Mesenchymal stem cell (in vitro differentiated cells and primary cell): Measurements from ENCODE around the gene SCARB1.

Source experiments
- DNase-seq: peaks from one replicate; pipeline ENCODE4 v3.0.0-alpha.2; 2013
- H2AFZ ChIP-seq: one replicate; pipeline ENCODE4 v1.6.1; 2013; ENCODE audit warnings: low read depth, mild to moderate bottlenecking, control low read depth, inconsistent platforms, low read length, moderate library complexity
- H2AK5ac ChIP-seq: 2 replicates; pipeline ENCODE4 v1.6.1; 2013; ENCODE audit warnings: low read length, moderate library complexity, mild to moderate bottlenecking, inconsistent platforms; ENCODE audit not compliant: severe bottlenecking
- H2BK120ac ChIP-seq: one replicate; pipeline ENCODE4 v1.6.1; 2013; ENCODE audit warnings: low read depth, mild to moderate bottlenecking, inconsistent platforms, low read length, moderate library complexity
- H2BK12ac ChIP-seq, 2 experiments: one replicate each; pipeline ENCODE4 v1.6.1; 2013; ENCODE audit warnings: inconsistent platforms in 2 of 2, low read length in 2 of 2, mild to moderate bottlenecking in 2 of 2, moderate library complexity in 2 of 2, control low read depth in 1 of 2
- H2BK15ac ChIP-seq: one replicate; pipeline ENCODE4 v1.6.1; 2013; ENCODE audit warnings: mild to moderate bottlenecking, low read depth, inconsistent platforms; ENCODE audit not compliant: poor library complexity, severe bottlenecking
- H2BK5ac ChIP-seq: 2 replicates; pipeline ENCODE4 v1.6.1; 2013; ENCODE audit warnings: low read depth, mild to moderate bottlenecking, low read length, control low read depth, inconsistent platforms; ENCODE audit not compliant: poor library complexity, severe bottlenecking
- H3K14ac ChIP-seq, 2 experiments: one replicate each; pipeline ENCODE4 v1.6.1; 2013; ENCODE audit warnings: inconsistent platforms in 2 of 2, low read length in 2 of 2, control low read depth in 1 of 2, mild to moderate bottlenecking in 1 of 2, moderate library complexity in 1 of 2
- H3K18ac ChIP-seq, 2 experiments: one replicate each; pipeline ENCODE4 v1.6.1; 2013; ENCODE audit warnings: inconsistent platforms in 2 of 2, low read length in 2 of 2, control low read depth in 1 of 2, low read depth in 1 of 2, mild to moderate bottlenecking in 1 of 2
- H3K23ac ChIP-seq, 2 experiments: one replicate each; pipeline ENCODE4 v1.6.1; 2013; ENCODE audit warnings: inconsistent platforms in 2 of 2, low read length in 2 of 2, mild to moderate bottlenecking in 2 of 2, moderate library complexity in 2 of 2, control low read depth in 1 of 2
- H3K27ac ChIP-seq: 2 replicates; pipeline ENCODE4 v1.5.1; 2013; ENCODE audit warnings: mild to moderate bottlenecking, moderate library complexity, low read length, control low read depth, inconsistent platforms; ENCODE audit not compliant: poor library complexity, severe bottlenecking
- H3K27me3 ChIP-seq, 2 experiments: 2 replicates each; pipeline versions ENCODE4 v1.6.1 to v1.7.0; 2013; ENCODE audit warnings: low read length in 2 of 2, mild to moderate bottlenecking in 2 of 2, moderate library complexity in 2 of 2, control low read depth in 1 of 2, inconsistent platforms in 1 of 2; ENCODE audit not compliant: control insufficient read depth in 1 of 2, insufficient read depth in 1 of 2
- H3K36me3 ChIP-seq, 2 experiments: 2 replicates each; pipeline versions ENCODE4 v1.6.1 to v1.7.0; 2013; ENCODE audit warnings: low read length in 2 of 2, control low read depth in 1 of 2, inconsistent platforms in 1 of 2, low read depth in 1 of 2, mild to moderate bottlenecking in 1 of 2; ENCODE audit not compliant: insufficient read depth in 2 of 2, control insufficient read depth in 1 of 2
- H3K4ac ChIP-seq, 2 experiments: one replicate each; pipeline ENCODE4 v1.6.1; 2013; ENCODE audit warnings: inconsistent platforms in 2 of 2, low read length in 2 of 2, mild to moderate bottlenecking in 2 of 2, moderate library complexity in 2 of 2, control low read depth in 1 of 2, low read depth in 1 of 2
- H3K4me1 ChIP-seq: 2 replicates; pipeline ENCODE4 v1.6.1; 2013; ENCODE audit warnings: low read depth, low read length, control low read depth; ENCODE audit not compliant: control insufficient read depth, insufficient read depth
- H3K4me2 ChIP-seq: 2 replicates; pipeline ENCODE4 v1.6.1; 2013; ENCODE audit warnings: low read length, mild to moderate bottlenecking, inconsistent platforms; ENCODE audit not compliant: poor library complexity, severe bottlenecking
- H3K4me3 ChIP-seq, 2 experiments: 2 replicates each; pipeline versions ENCODE4 v1.5.1 to v1.7.0; 2013; ENCODE audit warnings: low read length in 2 of 2, mild to moderate bottlenecking in 2 of 2, control low read depth in 1 of 2, low read depth in 1 of 2; ENCODE audit not compliant: insufficient read depth in 1 of 2
- H3K79me1 ChIP-seq: replicated peaks from 2 replicates; pipeline ENCODE4 v1.6.1; 2013; ENCODE audit warnings: mild to moderate bottlenecking, control low read depth, low read length, inconsistent platforms; ENCODE audit not compliant: poor library complexity, severe bottlenecking
- H3K9ac ChIP-seq: 2 replicates; pipeline ENCODE4 v1.7.0; 2013; ENCODE audit warnings: mild to moderate bottlenecking, low read length, moderate library complexity
- H3K9me3 ChIP-seq: 2 replicates; pipeline ENCODE4 v1.7.0; 2013; ENCODE audit warnings: mild to moderate bottlenecking, low read length; ENCODE audit not compliant: control insufficient read depth
- H4K8ac ChIP-seq: one replicate; pipeline ENCODE4 v1.6.1; 2013; ENCODE audit warnings: inconsistent platforms, mild to moderate bottlenecking, low read length, moderate library complexity
- H4K91ac ChIP-seq: one replicate; pipeline ENCODE4 v1.6.1; 2013; ENCODE audit warnings: mild to moderate bottlenecking, low read length, inconsistent platforms
- WGBS: methylation state at CpG from one replicate; pipeline ENCODE4 v1.1.7; 2013; ENCODE audit warnings: mixed read lengths; 5-methylcytosine and 5-hydroxymethylcytosine counted together

Gene SCARB1

DNA sequence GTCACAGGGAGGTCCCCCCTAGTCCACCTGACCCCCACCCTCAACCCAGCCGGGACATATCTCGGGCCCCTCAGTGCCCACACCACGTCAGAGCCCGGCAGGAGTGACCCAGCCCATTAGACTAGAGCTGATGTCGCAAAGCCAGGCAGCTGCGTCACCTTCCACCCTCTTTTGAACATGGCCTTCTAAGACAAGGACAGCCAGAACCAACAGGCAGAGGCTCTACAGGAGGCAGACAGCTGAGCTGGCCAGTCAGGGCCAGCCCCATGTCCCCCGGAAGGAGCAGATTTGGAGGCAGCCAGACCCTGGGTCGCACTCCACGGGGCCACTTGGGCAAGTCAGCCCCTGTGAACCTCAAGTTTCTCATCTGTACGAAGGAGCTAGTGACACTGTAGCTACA lies 44.1 kb downstream of the SCARB1 start:
- no peak overlapping the region for H2BK5ac ChIP-seq
- H2BK12ac ChIP-seq: no peak overlapping the region
- H2BK15ac ChIP-seq: no peak overlapping the region
- peaks cover 2% of the 10 kb centered on the region for H3K4me1 ChIP-seq
- no peak overlapping the region for H3K27ac ChIP-seq
- H2AFZ ChIP-seq: no peak overlapping the region
- no peak overlapping the region for H3K9ac ChIP-seq
- H3K79me1 ChIP-seq: peaks cover 2% of the 10 kb centered on the region
- H3K36me3 ChIP-seq: peaks cover 0 to 7% of the 10 kb centered on the region in 2 experiments
- no peak overlapping the region for H3K18ac ChIP-seq
- no peak overlapping the region for H3K14ac ChIP-seq
- no peak for DNase-seq
- H3K23ac ChIP-seq: no peak overlapping the region
- H4K91ac ChIP-seq: no peak overlapping the region
- peak overlapping the region in 1 of 2 experiments; percentile 13 for H3K4ac ChIP-seq
- no peak overlapping the region for H2BK120ac ChIP-seq
- H4K8ac ChIP-seq: no peak overlapping the region
- H3K9me3 ChIP-seq: no peaks in the 10 kb centered on the region
- H3K4me2 ChIP-seq: no peak overlapping the region
- no peak overlapping the region for H2AK5ac ChIP-seq
- no peak overlapping the region for H3K4me3 ChIP-seq
- H3K27me3 ChIP-seq: no peaks in the 10 kb centered on the region
- WGBS: 91% methylated on average over 10 of the region's 10 CpGs

DNA sequence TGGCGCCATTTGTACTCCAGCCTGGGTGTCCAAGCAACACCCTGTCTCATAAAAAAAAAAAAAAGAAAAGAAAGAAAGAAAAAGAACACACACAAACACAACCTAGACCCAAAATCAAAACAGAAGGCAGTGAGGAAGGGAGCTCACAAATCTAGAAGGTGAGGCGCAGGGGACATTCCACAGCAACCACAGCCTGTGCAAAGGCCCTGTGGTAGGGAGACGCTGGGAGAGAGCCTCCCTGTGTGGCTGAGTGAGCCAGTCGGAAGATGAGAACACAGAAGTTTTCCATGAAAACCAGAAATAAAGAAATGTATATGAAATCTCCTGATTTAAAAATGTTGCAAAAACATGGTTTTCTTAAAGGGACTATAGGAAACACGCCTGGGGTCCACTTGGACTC lies 44.6 kb downstream of the SCARB1 start:
- Histone ChIP-seq H3K27me3 (no peaks in the 10 kb centered on the region), H3K14ac (no peak overlapping the region), H2AFZ (no peak overlapping the region), H2BK120ac (no peak overlapping the region), H3K9me3 (no peaks in the 10 kb centered on the region), H2AK5ac (no peak overlapping the region), H3K36me3 (peaks cover 2 to 11% of the 10 kb centered on the region in 2 experiments), H4K8ac (no peak overlapping the region), H2BK5ac (no peak overlapping the region), H3K9ac (no peak overlapping the region), H3K4me2 (no peak overlapping the region), H3K4me1 (peaks cover 1% of the 10 kb centered on the region), H2BK15ac (no peak overlapping the region), H3K27ac (no peak overlapping the region), H3K79me1 (peaks cover 2% of the 10 kb centered on the region), H3K4me3 (no peak overlapping the region), H3K18ac (no peak overlapping the region), H3K23ac (no peak overlapping the region), H3K4ac (no peak overlapping the region), H2BK12ac (no peak overlapping the region), H4K91ac (no peak overlapping the region)
- DNase-seq: no peak
- WGBS: 75% methylated on average over 4 of the region's 5 CpGs

DNA sequence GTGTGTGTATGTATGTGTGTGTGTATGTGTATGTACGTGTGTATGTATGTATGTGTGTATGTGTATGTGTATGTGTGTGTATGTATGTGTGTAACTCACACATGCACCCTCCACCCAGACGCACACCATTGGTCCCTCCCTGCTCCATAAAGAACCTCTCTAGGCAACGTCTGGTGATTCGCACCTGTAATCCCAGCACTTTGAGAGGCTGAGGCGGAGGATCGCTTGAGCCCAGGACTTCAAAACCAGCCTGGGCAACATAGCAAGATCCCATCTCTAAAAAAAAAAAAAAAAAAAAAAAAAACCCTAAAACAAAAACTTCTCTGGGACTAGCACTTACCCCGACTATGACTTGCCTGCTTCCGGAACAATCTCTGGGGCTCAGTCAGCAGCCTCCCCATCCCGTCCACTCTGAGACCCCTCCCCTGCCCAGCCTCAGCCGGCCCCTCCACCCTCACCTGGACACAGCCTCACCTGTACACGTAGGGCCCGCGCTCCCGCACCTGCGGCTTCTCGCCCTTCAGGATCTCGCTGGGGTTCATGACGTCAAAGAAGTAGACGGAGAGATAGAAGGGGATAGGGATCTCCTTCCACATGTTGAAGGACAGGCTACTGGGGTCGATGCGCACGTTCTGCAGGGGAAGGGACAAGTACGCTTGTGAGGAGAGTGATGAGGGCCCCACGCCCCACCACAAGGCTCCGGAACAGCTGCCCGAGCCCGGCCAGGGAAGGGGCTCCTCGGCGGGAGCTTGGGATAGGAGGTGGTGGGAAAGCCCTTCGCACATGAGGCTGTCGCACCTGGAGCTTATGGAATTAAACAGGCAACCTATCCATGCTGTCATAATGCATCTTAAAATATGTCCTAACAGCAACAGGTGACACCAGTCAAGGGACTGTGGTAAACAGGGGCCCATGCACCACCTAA lies 46.3 kb downstream of the SCARB1 start:
- no peak for DNase-seq
- Histone ChIP-seq H3K36me3 (peaks cover 12 to 21% of the 10 kb centered on the region in 2 experiments), H2AFZ (no peak overlapping the region), H4K91ac (peak overlapping the region; percentile 31), H3K4me2 (no peak overlapping the region), H4K8ac (no peak overlapping the region), H3K23ac (no peak overlapping the region), H2BK15ac (no peak overlapping the region), H3K27ac (no peak overlapping the region), H2BK5ac (no peak overlapping the region), H3K27me3 (no peaks in the 10 kb centered on the region), H3K9me3 (no peaks in the 10 kb centered on the region), H3K4me3 (no peak overlapping the region), H3K4ac (no peak overlapping the region), H3K9ac (no peak overlapping the region), H2AK5ac (no peak overlapping the region), H3K79me1 (peaks cover 2% of the 10 kb centered on the region), H2BK120ac (no peak overlapping the region), H3K4me1 (no peaks in the 10 kb centered on the region), H3K14ac (no peak overlapping the region), H3K18ac (no peak overlapping the region), H2BK12ac (no peak overlapping the region)
- WGBS: 97% methylated on average over 25 of the region's 31 CpGs

DNA sequence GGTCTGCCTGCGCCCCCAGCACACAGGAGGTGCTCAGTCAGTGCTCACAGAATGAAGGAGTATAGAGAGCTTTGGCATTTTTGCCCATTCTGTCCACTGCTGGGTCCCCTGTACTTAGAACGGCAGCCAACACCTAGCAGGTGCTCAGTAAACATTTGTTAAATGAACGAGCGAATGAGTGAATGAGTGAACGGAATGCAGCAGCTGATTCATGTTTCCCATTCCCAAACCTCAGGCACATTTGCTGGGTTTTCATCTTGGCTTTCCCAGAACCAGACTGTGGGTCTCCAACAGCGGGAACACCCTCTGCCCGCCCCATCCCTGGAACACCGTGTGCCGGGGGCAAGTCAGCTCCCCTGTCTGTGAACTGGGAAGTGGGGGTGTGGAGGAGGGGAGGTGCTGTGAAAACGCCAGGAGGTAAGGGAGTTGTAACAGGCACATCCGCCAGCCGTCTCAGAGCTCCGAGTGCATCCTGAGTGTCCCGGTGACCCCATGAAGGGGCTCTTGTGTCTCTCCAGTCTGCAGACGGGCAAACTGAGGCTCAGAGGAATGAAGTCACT lies 47.3 kb downstream of the SCARB1 start:
- no peak overlapping the region for H2AFZ ChIP-seq
- no peak overlapping the region for H3K18ac ChIP-seq
- peaks cover 2% of the 10 kb centered on the region for H3K79me1 ChIP-seq
- DNase-seq: no peak
- no peak overlapping the region for H4K8ac ChIP-seq
- H3K4ac ChIP-seq: no peak overlapping the region
- no peak overlapping the region for H3K27ac ChIP-seq
- no peak overlapping the region for H2BK12ac ChIP-seq
- no peak overlapping the region for H2BK5ac ChIP-seq
- no peaks in the 10 kb centered on the region for H3K9me3 ChIP-seq
- H3K27me3 ChIP-seq: no peaks in the 10 kb centered on the region
- no peak overlapping the region for H3K14ac ChIP-seq
- H3K36me3 ChIP-seq: peaks cover 17 to 27% of the 10 kb centered on the region in 2 experiments
- no peaks in the 10 kb centered on the region for H3K4me1 ChIP-seq
- H2BK120ac ChIP-seq: no peak overlapping the region
- 88% methylated on average over 15 of the region's 15 CpGs for WGBS
- no peak overlapping the region for H4K91ac ChIP-seq
- H3K4me2 ChIP-seq: no peak overlapping the region
- H3K4me3 ChIP-seq: no peak overlapping the region
- no peak overlapping the region for H3K23ac ChIP-seq
- no peak overlapping the region for H2BK15ac ChIP-seq
- H3K9ac ChIP-seq: no peak overlapping the region
- H2AK5ac ChIP-seq: no peak overlapping the region
